Measurements from ENCODE around the gene MCRIP2. TPM values are rescaled to one million over a fixed set of nuclear protein-coding genes. Genes with fewer than 3 reads are reported as not detected.

MCRIP2 gene
- total and polyA plus RNA-seq, 7 donors, result 52.1 to 132 (median 63.4) TPM

GRCh38 chr16:667113-667779, 25.6 kb downstream of the MCRIP2 start:
- Histone ChIP-seq H3K4me3 (peak overlapping the region in 2 of 4 donors; percentile 62 to 99), H3K27ac (peak overlapping the region; percentile 82 to 94 (median 86)), H3K27me3 (no peaks in the 10 kb centered on the region), H3K36me3 (peaks cover 24 to 29% (median 27%) of the 10 kb centered on the region in 4 donors), H3K4me1 (peaks cover 0 to 28% (median 22%) of the 10 kb centered on the region in 4 donors), H3K9me3 (no peaks in the 10 kb centered on the region)
- 79 to 87% methylated on average over 22 of the region's 22 CpGs for WGBS, 2 donors
- no peak for TF ChIP-seq EP300 (IDR thresholded peaks at IDR 0.05)
- DNase-seq, result no peak
- intact Hi-C loops (cut with DNase I), result loop anchor here (10.0 kb wide), 1 partner anchor 282 kb away; the partner anchor contains the start of gene PGAP6

- Histone ChIP-seq H3K4me1 (peaks cover 0 to 28% (median 22%) of the 10 kb centered on the region in 4 donors), H3K27me3 (no peaks in the 10 kb centered on the region), H3K4me3 (peak within 1 kb of the TSS; percentile 62 to 99 (median 86)), H3K9me3 (no peaks in the 10 kb centered on the region), H3K27ac (peak within 1 kb of the TSS; percentile 82 to 94 (median 86)), H3K36me3 (peaks cover 31 to 36% (median 34%) of the 10 kb centered on the region in 4 donors)
- intact Hi-C loops (cut with DNase I), result loop anchor here (10.0 kb wide), 1 partner anchor 283 kb away; the partner anchor contains the start of gene PGAP6
- peak; percentile 96 for DNase-seq
- 1% methylated on average over 78 of the region's 78 CpGs for WGBS, 2 donors
- TF ChIP-seq EP300 (IDR thresholded peaks at IDR 0.05) (no peak), CTCF (IDR thresholded peaks at IDR 0.05) (peak; percentile 13 to 88 (median 38)), POLR2A (IDR thresholded peaks at IDR 0.05) (peak in 1 of 2 donors; percentile 48), POLR2AphosphoS5 (IDR thresholded peaks at IDR 0.05) (peak; percentile 72 to 92 (median 81))
Observed at GRCh38 chr16:667780-668518, 26.3 kb downstream of the MCRIP2 start, which contains the start of gene RHOT2. RHOT2 (plus strand) TSS chr16:668132; CDS start chr16:668200, 68 bp downstream.

GRCh38 chr16:668519-669171, 27.0 kb downstream of the MCRIP2 start:
- H3K27me3 ChIP-seq, result no peaks in the 10 kb centered on the region
- H3K27ac ChIP-seq, result peak overlapping the region; percentile 82 to 94 (median 86)
- H3K9me3 ChIP-seq, result no peaks in the 10 kb centered on the region
- TF ChIP-seq POLR2A (IDR thresholded peaks at IDR 0.05), result no peak
- TF ChIP-seq EP300 (IDR thresholded peaks at IDR 0.05), result no peak
- TF ChIP-seq POLR2AphosphoS5 (IDR thresholded peaks at IDR 0.05), result no peak
- no peak for TF ChIP-seq CTCF (IDR thresholded peaks at IDR 0.05)
- no peak for DNase-seq
- peak overlapping the region; percentile 62 to 99 (median 86) for H3K4me3 ChIP-seq
- WGBS, 2 donors, result 5 to 10% methylated on average over 50 of the region's 50 CpGs
- H3K36me3 ChIP-seq, result peaks cover 33 to 43% (median 39%) of the 10 kb centered on the region in 4 donors
- intact Hi-C loops (cut with DNase I), result loop anchor here (10.0 kb wide), 1 partner anchor 284 kb away; the partner anchor contains the start of gene PGAP6
- peaks cover 0 to 28% (median 22%) of the 10 kb centered on the region in 4 donors for H3K4me1 ChIP-seq

GRCh38 chr16:669666-670065, 28.0 kb downstream of the MCRIP2 start:
- Histone ChIP-seq H3K9me3 (no peaks in the 10 kb centered on the region), H3K4me1 (peaks cover 0 to 29% (median 23%) of the 10 kb centered on the region in 4 donors), H3K36me3 (peaks cover 33 to 48% (median 39%) of the 10 kb centered on the region in 4 donors), H3K27me3 (no peaks in the 10 kb centered on the region), H3K4me3 (no peak overlapping the region), H3K27ac (no peak overlapping the region)
- no peak for TF ChIP-seq CTCF (IDR thresholded peaks at IDR 0.05)
- 95 to 96% methylated on average over 13 of the region's 13 CpGs for whole genome bisulfite sequencing, 2 donors
- intact Hi-C loops (cut with DNase I), result loop anchor here (10.0 kb wide), 1 partner anchor 285 kb away; the partner anchor contains the start of gene PGAP6
- no peak for DNase-seq

All from sigmoid colon (tissue), 7 donors.